ENCODE results near the gene MET. TPM values are rescaled to one million over a fixed set of nuclear protein-coding genes. Genes with fewer than 3 reads are reported as not detected.
"Not testable (repeated sequence)": the region's sequence is repeated elsewhere in the genome, so short reads cannot be mapped to it uniquely, and the experiment has no call there.

MET gene
- polyA plus RNA-seq, 10 donors, result 8.5 to 17.2 (median 12.3) TPM

- DNase-seq, result not testable (repeated sequence)
Measured at GRCh38 chr7:116751070-116751469, 79.1 kb downstream of the MET start.

GRCh38 chr7:116752305-116753074 lies 80.5 kb downstream of the MET start:
- DNase-seq, result no peak

GRCh38 chr7:116753130-116753529 lies 81.1 kb downstream of the MET start:
- no peak for DNase-seq

GRCh38 chr7:116754186-116754585 lies 82.2 kb downstream of the MET start:
- no peak for DNase-seq

- DNase-seq, result no peak
Measured at GRCh38 chr7:116757283-116757682, 85.3 kb downstream of the MET start.

GRCh38 chr7:116759642-116760041 lies 87.6 kb downstream of the MET start:
- DNase-seq, result not testable (repeated sequence)

GRCh38 chr7:116762971-116763370 lies 91.0 kb downstream of the MET start:
- no peak for DNase-seq

GRCh38 chr7:116763647-116764046 lies 91.7 kb downstream of the MET start:
- no peak for DNase-seq

- no peak for DNase-seq
Measured at GRCh38 chr7:116766881-116767280, 94.9 kb downstream of the MET start.

- no peak for DNase-seq
Measured at GRCh38 chr7:116769546-116769945, 97.5 kb downstream of the MET start.

GRCh38 chr7:116770941-116771340 lies 98.9 kb downstream of the MET start:
- no peak for DNase-seq

GRCh38 chr7:116771640-116772039 lies 99.6 kb downstream of the MET start:
- no peak for DNase-seq

GRCh38 chr7:116772423-116772863 lies 100.4 kb downstream of the MET start:
- no peak for DNase-seq

- DNase-seq, result no peak
Measured at GRCh38 chr7:116772926-116773749, 101.1 kb downstream of the MET start.

- DNase-seq, result no peak
Measured at GRCh38 chr7:116776046-116776445, 104.0 kb downstream of the MET start.

GRCh38 chr7:116776610-116777289 lies 104.8 kb downstream of the MET start:
- DNase-seq, result peak in 2 of 3 donors; percentile 30 to 66

- peak; percentile 60 to 78 (median 75) for DNase-seq
Measured at GRCh38 chr7:116777651-116778281, 105.8 kb downstream of the MET start.

GRCh38 chr7:116779216-116779615 lies 107.2 kb downstream of the MET start:
- DNase-seq, result no peak

GRCh38 chr7:116779931-116780330 lies 107.9 kb downstream of the MET start:
- DNase-seq, result no peak

- DNase-seq, result no peak
Measured at GRCh38 chr7:116780521-116780920, 108.5 kb downstream of the MET start.

- DNase-seq, result no peak
Measured at GRCh38 chr7:116780966-116781365, 109.0 kb downstream of the MET start.

- DNase-seq, result no peak
Measured at GRCh38 chr7:116781584-116781983, 109.6 kb downstream of the MET start.

All from muscle of back (tissue), 11 donors.